Measurements from ENCODE around the gene TRIM15. TPM values are rescaled to one million over a fixed set of nuclear protein-coding genes. Genes with fewer than 3 reads are reported as not detected.
"Not testable (repeated sequence)": the region's sequence is repeated elsewhere in the genome, so short reads cannot be mapped to it uniquely, and the experiment has no call there.

TRIM15 gene
- total RNA-seq, 1 experiment from 2014 or later = 0.20 TPM

DNA sequence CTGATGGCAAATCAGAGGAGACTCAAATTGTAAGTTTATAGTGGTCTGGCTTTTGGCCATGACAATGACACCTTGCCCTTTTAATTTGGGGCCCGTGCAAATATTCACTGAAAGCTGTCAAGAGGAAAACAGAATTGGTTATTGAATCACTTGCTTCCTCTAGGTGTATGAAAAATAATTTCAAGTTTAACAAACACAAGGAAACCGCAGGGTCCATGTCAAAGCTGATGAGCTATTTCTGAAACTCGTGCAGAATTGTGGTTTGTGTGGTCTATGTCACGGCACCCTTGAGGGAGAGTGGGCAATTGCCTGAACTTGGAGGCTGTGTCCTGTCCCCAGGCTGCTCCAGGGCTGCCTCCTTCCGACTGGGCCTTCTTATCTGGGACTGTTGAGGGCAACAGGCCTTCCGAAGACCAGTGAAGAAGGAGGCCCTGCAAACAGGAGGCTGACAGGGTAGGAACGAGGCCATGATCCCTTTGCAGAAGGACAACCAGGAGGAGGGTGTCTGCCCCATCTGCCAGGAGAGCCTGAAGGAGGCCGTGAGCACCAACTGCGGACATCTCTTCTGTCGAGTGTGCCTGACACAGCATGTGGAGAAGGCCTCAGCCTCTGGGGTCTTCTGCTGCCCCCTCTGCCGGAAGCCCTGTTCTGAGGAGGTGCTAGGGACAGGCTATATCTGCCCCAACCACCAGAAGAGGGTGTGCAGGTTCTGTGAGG is 26.6 kb upstream of the TRIM15 start:
- H3K23me2 ChIP-seq (ENCODE audit: insufficient read length, low read depth, low read length, poor library complexity, severe bottlenecking) = no peaks in the 10 kb centered on the region
- no peak overlapping the region for H4K91ac ChIP-seq (ENCODE audit: insufficient read length, low read depth, low read length)
- H2AK5ac ChIP-seq (ENCODE audit: insufficient read length, low read length) = no peak overlapping the region
- no peaks in the 10 kb centered on the region for H3K79me1 ChIP-seq (ENCODE audit: insufficient read depth, low read depth, low read length, poor library complexity, severe bottlenecking)
- H3K9ac ChIP-seq (ENCODE audit: extremely low read depth, insufficient read length, low read length) = no peak overlapping the region
- no peak overlapping the region for H2BK120ac ChIP-seq (ENCODE audit: low read depth, low read length, poor library complexity, severe bottlenecking)
- Mint-ChIP-seq H3K36me3 (ENCODE audit: insufficient read depth in 1 of 3, low read depth in 3 of 3) (no peaks in the 10 kb centered on the region), H3K27ac (no peak overlapping the region), H3K4me1 (no peaks in the 10 kb centered on the region), H3K27me3 (ENCODE audit: low read depth) (peaks cover 55% of the 10 kb centered on the region), H3K9me3 (no peaks in the 10 kb centered on the region), H3K4me3 (no peak overlapping the region)
- H3K79me2 ChIP-seq (ENCODE audit: insufficient read depth, low read length) = no peaks in the 10 kb centered on the region
- H2BK12ac ChIP-seq (ENCODE audit: insufficient read length, low read depth, low read length) = no peak overlapping the region
- no peaks in the 10 kb centered on the region for H3K4me1 ChIP-seq (ENCODE audit: insufficient read depth, low read length)
- no peak overlapping the region for H3K4ac ChIP-seq (ENCODE audit: low read depth, low read length)
- H3K14ac ChIP-seq (ENCODE audit: insufficient read depth, low read length) = no peak overlapping the region
- no peaks in the 10 kb centered on the region for H3K9me3 ChIP-seq (ENCODE audit: control insufficient read depth, low read depth, low read length)
- H3K27ac ChIP-seq (ENCODE audit: insufficient read length, low read depth, low read length) = no peak overlapping the region
- WGBS (ENCODE audit: extremely low coverage, insufficient read length, low lambda C conversion rate) = no CpG with 5 or more reads among the region's 11 CpGs
- no peak overlapping the region for H2BK20ac ChIP-seq (ENCODE audit: low read depth, low read length, poor library complexity, severe bottlenecking)
- no peaks in the 10 kb centered on the region for H3K27me3 ChIP-seq (ENCODE audit: insufficient read depth, low read length)
- TF ChIP-seq, protein P1, sequence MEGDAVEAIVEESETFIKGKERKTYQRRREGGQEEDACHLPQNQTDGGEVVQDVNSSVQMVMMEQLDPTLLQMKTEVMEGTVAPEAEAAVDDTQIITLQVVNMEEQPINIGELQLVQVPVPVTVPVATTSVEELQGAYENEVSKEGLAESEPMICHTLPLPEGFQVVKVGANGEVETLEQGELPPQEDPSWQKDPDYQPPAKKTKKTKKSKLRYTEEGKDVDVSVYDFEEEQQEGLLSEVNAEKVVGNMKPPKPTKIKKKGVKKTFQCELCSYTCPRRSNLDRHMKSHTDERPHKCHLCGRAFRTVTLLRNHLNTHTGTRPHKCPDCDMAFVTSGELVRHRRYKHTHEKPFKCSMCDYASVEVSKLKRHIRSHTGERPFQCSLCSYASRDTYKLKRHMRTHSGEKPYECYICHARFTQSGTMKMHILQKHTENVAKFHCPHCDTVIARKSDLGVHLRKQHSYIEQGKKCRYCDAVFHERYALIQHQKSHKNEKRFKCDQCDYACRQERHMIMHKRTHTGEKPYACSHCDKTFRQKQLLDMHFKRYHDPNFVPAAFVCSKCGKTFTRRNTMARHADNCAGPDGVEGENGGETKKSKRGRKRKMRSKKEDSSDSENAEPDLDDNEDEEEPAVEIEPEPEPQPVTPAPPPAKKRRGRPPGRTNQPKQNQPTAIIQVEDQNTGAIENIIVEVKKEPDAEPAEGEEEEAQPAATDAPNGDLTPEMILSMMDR (conservative IDR thresholded peaks at IDR 0.05) = no peak
- H4K8ac ChIP-seq (replicated peaks; ENCODE audit: insufficient read length, low read depth, low read length) = no peak overlapping the region
- no peak overlapping the region for H2AFZ ChIP-seq (ENCODE audit: low read length)
- H3T11ph ChIP-seq (ENCODE audit: low read length) = no peak overlapping the region
- H4K20me1 ChIP-seq (ENCODE audit: control insufficient read depth, insufficient read depth, insufficient read length) = no peaks in the 10 kb centered on the region
- no peak for DNase-seq
- H2BK15ac ChIP-seq (ENCODE audit: low read depth, low read length) = no peak overlapping the region
- no peak overlapping the region for H3K18ac ChIP-seq (ENCODE audit: insufficient read length, low read depth, low read length)
- H3K4me2 ChIP-seq (ENCODE audit: insufficient read depth, insufficient read length, low read length) = no peak overlapping the region
- H4K5ac ChIP-seq (ENCODE audit: insufficient read length, low read depth, low read length) = no peak overlapping the region
- H3K23ac ChIP-seq (ENCODE audit: insufficient read length, low read depth, low read length) = no peak overlapping the region
- no peak overlapping the region for H2BK5ac ChIP-seq (ENCODE audit: insufficient read length, low read length)
- no peak overlapping the region for H3K56ac ChIP-seq (ENCODE audit: insufficient read length, low read depth, low read length)

DNA sequence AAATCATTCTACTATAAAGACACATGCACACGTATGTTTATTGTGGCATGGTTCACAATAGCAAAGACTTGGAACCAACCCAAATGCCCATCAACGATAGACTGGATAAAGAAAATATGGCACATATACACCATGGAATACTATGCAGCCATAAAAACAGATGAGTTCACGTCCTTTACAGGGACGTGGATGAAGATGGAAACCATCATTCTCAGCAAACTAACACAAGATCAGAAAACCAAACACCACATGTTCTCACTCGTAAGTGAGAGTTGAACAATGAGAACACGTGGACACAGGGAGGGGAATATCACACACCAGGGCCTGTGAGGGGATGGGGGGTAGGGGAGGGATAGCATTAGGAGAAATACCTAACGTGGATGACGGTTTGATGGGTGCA is 23.1 kb upstream of the TRIM15 start:
- H4K5ac ChIP-seq (ENCODE audit: insufficient read length, low read depth, low read length); H4K20me1 ChIP-seq (ENCODE audit: control insufficient read depth, insufficient read depth, insufficient read length); H4K91ac ChIP-seq (ENCODE audit: insufficient read length, low read depth, low read length); H3K9me3 Mint-ChIP-seq; H3T11ph ChIP-seq (ENCODE audit: low read length); H3K18ac ChIP-seq (ENCODE audit: insufficient read length, low read depth, low read length); H3K27ac Mint-ChIP-seq; H2BK5ac ChIP-seq (ENCODE audit: insufficient read length, low read length); H2AK5ac ChIP-seq (ENCODE audit: insufficient read length, low read length); H3K14ac ChIP-seq (ENCODE audit: insufficient read depth, low read length); H2BK20ac ChIP-seq (ENCODE audit: low read depth, low read length, poor library complexity, severe bottlenecking); H3K23ac ChIP-seq (ENCODE audit: insufficient read length, low read depth, low read length); H3K56ac ChIP-seq (ENCODE audit: insufficient read length, low read depth, low read length); H3K4me3 Mint-ChIP-seq; H3K4ac ChIP-seq (ENCODE audit: low read depth, low read length); H4K8ac ChIP-seq (replicated peaks; ENCODE audit: insufficient read length, low read depth, low read length); H3K4me2 ChIP-seq (ENCODE audit: insufficient read depth, insufficient read length, low read length); H3K4me1 Mint-ChIP-seq; H3K27me3 ChIP-seq (ENCODE audit: insufficient read depth, low read length); H3K23me2 ChIP-seq (ENCODE audit: insufficient read length, low read depth, low read length, poor library complexity, severe bottlenecking); DNase-seq; H3K79me2 ChIP-seq (ENCODE audit: insufficient read depth, low read length); H3K27ac ChIP-seq (ENCODE audit: insufficient read length, low read depth, low read length); H3K9ac ChIP-seq (ENCODE audit: extremely low read depth, insufficient read length, low read length); H3K9me3 ChIP-seq (ENCODE audit: control insufficient read depth, low read depth, low read length); H3K36me3 Mint-ChIP-seq (ENCODE audit: insufficient read depth in 1 of 3, low read depth in 3 of 3); H2BK120ac ChIP-seq (ENCODE audit: low read depth, low read length, poor library complexity, severe bottlenecking); H2AFZ ChIP-seq (ENCODE audit: low read length); H2BK12ac ChIP-seq (ENCODE audit: insufficient read length, low read depth, low read length); H3K79me1 ChIP-seq (ENCODE audit: insufficient read depth, low read depth, low read length, poor library complexity, severe bottlenecking); H2BK15ac ChIP-seq (ENCODE audit: low read depth, low read length); H3K4me1 ChIP-seq (ENCODE audit: insufficient read depth, low read length): not testable (repeated sequence)
- WGBS (ENCODE audit: extremely low coverage, insufficient read length, low lambda C conversion rate) = no CpG with 5 or more reads among the region's 8 CpGs
- H3K27me3 Mint-ChIP-seq (ENCODE audit: low read depth) = peaks cover 64% of the 10 kb centered on the region

Measured in H9 (cell line).